HG03139 (cell line): ENCODE measurements around the gene CCL19.
"Not testable (repeated sequence)": the region's sequence is repeated elsewhere in the genome, so short reads cannot be mapped to it uniquely, and the experiment has no call there.

Source experiments
- ATAC-seq: cut with Tn5 transposase; IDR thresholded peaks from one replicate; pipeline ENCODE4 v1.9.1; 2021; ENCODE audit not compliant: unreplicated experiment

The CCL19 gene

GRCh38 chr9:34690983-34691935 lies at the start of gene CCL19:
Gene CCL19, minus strand, starts transcription at chr9:34691276. Its CDS starts 137 bp downstream, at chr9:34691139.
- ATAC-seq, result no peak

DNA sequence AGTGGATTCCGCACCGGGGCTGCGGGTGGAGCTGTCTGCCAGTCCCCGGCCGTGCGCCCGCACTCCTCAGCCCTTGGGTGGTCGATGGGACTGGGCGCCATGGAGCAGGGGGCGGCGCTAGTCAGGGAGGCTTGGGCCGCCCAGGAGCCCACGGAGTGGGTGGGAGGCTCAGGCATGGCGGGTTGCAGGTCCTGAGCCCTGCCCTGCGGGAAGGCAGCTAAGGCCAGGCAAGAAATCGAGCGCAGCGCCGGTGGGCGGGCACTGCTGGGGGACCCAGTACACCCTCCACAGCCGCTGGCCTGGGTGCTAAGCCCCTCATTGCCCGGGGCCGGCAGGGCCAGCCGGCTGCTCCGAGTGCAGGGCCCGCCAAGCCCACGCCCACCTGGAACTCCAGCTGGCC lies 49.1 kb upstream of the CCL19 start:
- ATAC-seq, result not testable (repeated sequence)

GRCh38 chr9:34737677-34738260 lies 46.7 kb upstream of the CCL19 start:
- ATAC-seq, result no peak

GRCh38 chr9:34734720-34735119 lies 43.6 kb upstream of the CCL19 start:
- ATAC-seq, result no peak

- no peak for ATAC-seq
Observed at GRCh38 chr9:34732886-34733285, 41.8 kb upstream of the CCL19 start.

DNA sequence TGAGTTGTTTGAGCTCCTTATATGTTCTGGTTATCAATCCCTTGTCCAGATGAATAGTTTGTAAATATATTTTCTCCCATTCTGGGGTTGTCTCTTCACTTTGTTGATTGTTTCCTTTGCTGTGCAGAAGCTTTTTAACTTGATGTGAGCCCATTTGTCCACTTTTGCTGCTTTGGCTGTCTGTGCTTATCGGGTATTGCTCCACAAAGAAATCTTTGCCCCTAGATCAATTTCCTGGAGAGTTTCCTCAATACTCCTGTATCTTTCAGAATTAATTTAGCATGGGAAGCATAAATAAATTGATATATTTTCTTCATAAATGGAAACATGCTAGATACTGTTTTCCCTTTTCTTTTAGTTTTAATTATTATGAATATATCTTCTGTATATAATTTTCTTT lies 41.4 kb upstream of the CCL19 start:
- ATAC-seq, result no peak

DNA sequence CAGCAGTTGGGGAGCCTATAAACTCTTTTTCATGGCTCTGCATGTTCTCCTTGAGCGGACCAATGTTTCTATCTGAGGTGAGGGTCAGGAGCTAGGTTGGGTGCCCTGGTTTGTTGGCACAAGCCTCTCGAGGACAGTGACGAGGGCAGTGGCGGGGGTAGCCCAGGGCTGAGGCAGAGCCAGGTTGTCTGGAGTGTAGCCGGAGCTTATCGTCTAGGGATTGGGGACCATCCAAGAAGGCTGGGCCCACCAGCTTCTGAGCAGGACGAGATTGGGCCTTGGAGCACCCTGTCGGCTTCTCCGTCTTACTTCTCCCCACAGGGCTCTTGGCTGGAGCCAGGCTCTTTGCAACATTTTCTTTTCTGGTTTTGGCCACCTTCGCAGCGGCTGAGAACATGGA lies 32.1 kb upstream of the CCL19 start:
- no peak for ATAC-seq

DNA sequence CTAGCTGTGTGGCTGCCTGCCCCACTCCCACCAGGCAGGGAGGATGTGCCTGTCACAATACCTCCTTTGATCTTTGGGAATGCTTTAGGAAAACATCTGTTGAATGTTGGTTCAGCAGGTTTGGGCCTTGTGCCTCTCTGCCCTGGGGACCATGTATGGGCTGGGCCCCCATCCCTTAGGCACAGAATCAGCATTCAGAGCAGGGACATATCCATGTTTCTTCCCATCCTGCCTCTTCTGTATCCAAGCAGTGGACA lies 28.6 kb upstream of the CCL19 start:
- not testable (repeated sequence) for ATAC-seq

DNA sequence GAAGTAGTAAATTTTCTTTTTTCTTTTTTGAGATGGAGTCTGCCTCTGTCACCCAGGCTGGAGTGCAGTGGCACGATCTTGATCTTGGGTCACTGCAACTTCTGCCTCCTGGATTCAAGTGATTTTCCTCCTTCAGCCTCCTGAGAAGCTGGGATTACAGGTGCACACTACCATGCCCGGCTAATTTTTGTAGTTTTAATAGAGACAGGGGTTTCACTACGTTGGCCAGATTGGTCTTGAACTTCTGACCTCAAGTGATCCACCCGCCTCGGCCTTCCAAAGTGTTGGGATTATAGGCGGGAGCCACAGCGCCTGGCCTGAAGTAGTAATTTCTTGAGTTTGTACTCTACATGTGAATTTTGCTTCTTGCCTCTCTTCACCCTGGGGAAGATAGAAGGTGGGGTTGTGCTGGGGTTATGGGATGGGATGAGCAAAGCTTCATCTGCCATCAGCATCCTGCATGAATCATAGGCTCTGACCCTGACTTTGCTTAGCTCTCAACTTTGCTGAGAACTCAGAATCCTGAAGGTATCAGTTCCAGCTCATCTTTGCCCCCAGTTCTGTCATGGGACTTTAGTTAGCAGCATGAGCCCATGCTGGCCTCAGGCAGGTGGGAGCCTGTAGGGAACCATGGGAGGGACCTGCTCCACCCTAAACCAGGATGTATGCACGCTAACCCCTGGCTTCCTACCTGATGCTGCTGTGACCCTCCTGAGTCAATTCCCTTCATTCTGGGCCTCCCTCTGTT lies 28.1 kb upstream of the CCL19 start:
- no peak for ATAC-seq

GRCh38 chr9:34717996-34718614 lies 27.0 kb upstream of the CCL19 start:
- ATAC-seq, result no peak

- no peak for ATAC-seq
Observed at GRCh38 chr9:34716711-34717110, 25.6 kb upstream of the CCL19 start.

- ATAC-seq, result no peak
Observed at GRCh38 chr9:34715639-34716215, 24.7 kb upstream of the CCL19 start.

DNA sequence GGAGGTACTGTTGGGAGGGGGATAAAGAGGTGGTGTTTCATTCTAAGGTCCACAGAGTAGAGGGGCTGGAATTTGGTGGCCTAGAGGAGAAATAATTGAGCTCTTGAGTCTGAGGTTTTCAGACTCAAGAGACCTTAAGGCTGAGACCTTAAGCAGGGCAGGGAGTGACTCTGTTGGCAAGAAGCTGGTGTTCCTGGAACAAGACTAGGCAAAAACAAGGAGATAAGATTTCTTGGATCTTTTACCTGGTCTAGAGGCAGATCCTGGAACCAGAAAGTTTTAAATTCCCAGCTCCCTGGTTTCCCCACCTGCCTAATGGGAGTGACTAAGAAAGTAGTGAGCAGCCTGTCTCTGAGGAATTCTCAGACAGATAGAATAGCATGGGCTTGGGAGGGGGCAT lies 22.9 kb upstream of the CCL19 start:
- no peak for ATAC-seq

GRCh38 chr9:34712140-34712539 lies 21.1 kb upstream of the CCL19 start:
- no peak for ATAC-seq

DNA sequence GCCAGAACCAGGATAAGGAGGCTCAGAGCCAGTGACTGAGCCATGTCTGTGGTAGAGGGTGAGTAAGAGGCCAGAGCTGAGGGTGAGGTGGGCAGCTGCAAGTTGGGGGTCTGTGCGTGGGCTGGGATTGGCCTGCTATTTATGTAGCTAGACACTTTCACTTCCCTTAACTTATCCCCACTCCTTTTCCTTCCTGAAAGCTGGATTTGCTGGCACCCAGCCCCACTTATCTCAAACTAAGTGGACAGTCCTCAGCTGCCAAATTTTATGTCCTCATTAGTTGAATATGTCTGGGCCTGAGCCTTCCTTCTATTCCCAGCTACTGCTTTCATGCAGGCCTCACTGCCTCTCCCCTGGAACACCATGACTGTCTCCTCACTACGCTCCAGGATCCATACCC lies 18.9 kb upstream of the CCL19 start, which contains the start of gene CCL21:
CCL21 (minus strand) TSS at position 114 of the 400 bp plus-strand sequence; CDS start at position 44, 70 bp downstream.
- ATAC-seq, result no peak

GRCh38 chr9:34709196-34709978 lies 18.3 kb upstream of the CCL19 start:
- no peak for ATAC-seq

GRCh38 chr9:34707130-34707529 lies 16.1 kb upstream of the CCL19 start:
- ATAC-seq, result no peak

DNA sequence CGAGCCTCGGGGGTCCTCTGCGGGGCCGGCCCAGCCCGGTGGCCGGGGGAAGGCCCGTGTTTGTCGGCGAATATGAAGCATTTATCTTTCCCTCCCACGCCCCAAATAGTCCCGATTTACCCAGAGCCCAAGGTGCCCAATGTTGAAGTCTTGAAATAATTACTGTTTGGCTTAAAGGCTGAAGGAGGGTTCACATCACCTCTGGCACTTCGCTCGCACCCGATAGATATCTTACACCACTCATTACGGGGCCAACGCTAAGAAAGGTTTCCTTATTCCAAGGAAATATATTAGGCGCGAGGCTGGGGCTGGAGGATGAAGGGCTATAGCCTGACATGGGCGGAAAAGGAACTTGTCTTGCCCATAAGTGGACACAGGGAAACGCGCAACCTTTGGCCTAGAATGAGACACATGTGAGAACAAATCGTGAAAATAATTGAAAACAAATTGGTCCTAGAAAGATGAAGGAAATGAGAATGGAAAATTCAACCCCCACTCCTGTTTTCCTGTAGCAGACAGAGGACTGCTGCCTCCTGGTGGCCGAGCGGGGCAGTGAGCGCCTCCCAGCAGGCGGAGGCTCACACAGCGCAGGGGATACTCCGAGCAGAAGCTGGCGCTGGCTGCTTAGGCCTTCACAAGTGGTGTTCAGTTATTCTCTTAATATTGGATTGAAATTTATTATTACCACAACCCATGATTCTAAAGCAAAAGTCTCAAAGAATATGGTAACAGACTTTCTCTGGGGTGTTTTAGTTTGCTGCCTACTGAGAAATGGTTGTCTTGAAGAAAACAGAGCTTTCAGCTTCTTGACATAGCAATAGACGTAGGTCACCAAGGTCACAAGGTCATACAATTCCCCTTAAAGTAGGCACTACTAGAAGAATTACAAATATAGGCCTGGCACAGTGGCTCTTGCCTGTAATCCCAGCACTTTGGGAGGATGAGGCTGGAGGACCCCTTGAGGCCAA lies 11.0 kb upstream of the CCL19 start:
- no peak for ATAC-seq
